Natural killer cell (primary cell): Measurements from ENCODE around the gene OSBPL6. TPM values are rescaled to one million over a fixed set of nuclear protein-coding genes. Genes with fewer than 3 reads are reported as not detected.
"Not testable (repeated sequence)": the region's sequence is repeated elsewhere in the genome, so short reads cannot be mapped to it uniquely, and the experiment has no call there.

Experiments
- ATAC-seq, 3 donors: fragments of 150-1000 bp in 2 of 3; fragments of 200-7000 bp in 1 of 3; cut with Tn5 transposase; 1 replicate in 1 of 3; 2 replicates in 2 of 3; pipeline ENCODE4 v1.10.0; 2021; ENCODE audit warnings: mild to moderate bottlenecking in 2 of 3, moderate library complexity in 2 of 3
- DNase-seq, 2 donors: peaks; one replicate each; pipeline versions ENCODE4 v3.0.0 to v3.0.0-alpha.2; 2013 to 2021; ENCODE audit warnings: mixed read lengths in 1 of 2
- H3K27ac ChIP-seq: one replicate; pipeline ENCODE4 v1.5.1; 2013; ENCODE audit warnings: mild to moderate bottlenecking, low read length
- H3K27me3 ChIP-seq: one replicate; pipeline ENCODE4 v1.6.1; 2013; ENCODE audit warnings: low read length; ENCODE audit not compliant: control insufficient read depth, insufficient read depth
- H3K36me3 ChIP-seq: one replicate; pipeline ENCODE4 v1.6.1; 2013; ENCODE audit warnings: low read length; ENCODE audit not compliant: control insufficient read depth, insufficient read depth
- H3K4me1 ChIP-seq: one replicate; pipeline ENCODE4 v1.6.1; 2013; ENCODE audit warnings: low read length; ENCODE audit not compliant: control insufficient read depth, insufficient read depth
- H3K4me3 ChIP-seq: one replicate; pipeline ENCODE4 v1.5.1; 2013; ENCODE audit warnings: low read length
- H3K9me3 ChIP-seq: one replicate; pipeline ENCODE4 v1.6.1; 2013; ENCODE audit warnings: low read length; ENCODE audit not compliant: control insufficient read depth, insufficient read depth
- H3K27ac Mint-ChIP-seq, 2 donors: one replicate each; pipeline ENCODE4 v1.8.0; 2022; ENCODE audit warnings: mild to moderate bottlenecking in 2 of 2, mixed read lengths in 2 of 2, moderate library complexity in 1 of 2
- H3K27me3 Mint-ChIP-seq, 2 donors: one replicate each; pipeline ENCODE4 v1.8.0; 2022; ENCODE audit warnings: low read depth in 2 of 2, mixed read lengths in 2 of 2
- H3K36me3 Mint-ChIP-seq: one replicate; pipeline ENCODE4 v1.8.0; 2022; ENCODE audit warnings: mixed read lengths
- H3K4me1 Mint-ChIP-seq, 2 donors: one replicate each; pipeline ENCODE4 v1.8.0; 2022; ENCODE audit warnings: mixed read lengths in 2 of 2
- H3K4me3 Mint-ChIP-seq: one replicate; pipeline ENCODE4 v1.8.0; 2022; ENCODE audit warnings: mild to moderate bottlenecking, moderate library complexity, mixed read lengths
- H3K9me3 Mint-ChIP-seq, 2 donors: one replicate each; pipeline ENCODE4 v1.8.0; 2022; ENCODE audit warnings: mixed read lengths in 2 of 2
- WGBS: methylation state at CpG from one replicate; pipeline ENCODE4 v1.1.7; 2013; ENCODE audit warnings: missing lambda C conversion rate; ENCODE audit not compliant: insufficient coverage; 5-methylcytosine and 5-hydroxymethylcytosine counted together
- intact Hi-C: fragments of 100-400 bp; cut with micrococcal nuclease; formaldehyde crosslinking; loops from one replicate; pipeline ENCODE4 v1.14.2; 2022
- total RNA-seq, 4 donors: library from RNA; stranded (reverse); fragments of 120-200 nt in 1 of 4; gene quantifications; one replicate each; pipeline versions ENCODE4 v1.2.3 to v1.2.4, GENCODE V29; 2013 to 2022
- TF ChIP-seq, protein P1 (sequence below): fragments of 200-600 bp; IDR thresholded peaks from one replicate; pipeline ENCODE4 v1.8.0; 2022; ENCODE audit warnings: antibody characterized with exemption

OSBPL6 gene
- total RNA-seq, 3 donors from 2014 or later (not counting 1 experiment from before 2014, with no cell fraction given) = not detected

DNA sequence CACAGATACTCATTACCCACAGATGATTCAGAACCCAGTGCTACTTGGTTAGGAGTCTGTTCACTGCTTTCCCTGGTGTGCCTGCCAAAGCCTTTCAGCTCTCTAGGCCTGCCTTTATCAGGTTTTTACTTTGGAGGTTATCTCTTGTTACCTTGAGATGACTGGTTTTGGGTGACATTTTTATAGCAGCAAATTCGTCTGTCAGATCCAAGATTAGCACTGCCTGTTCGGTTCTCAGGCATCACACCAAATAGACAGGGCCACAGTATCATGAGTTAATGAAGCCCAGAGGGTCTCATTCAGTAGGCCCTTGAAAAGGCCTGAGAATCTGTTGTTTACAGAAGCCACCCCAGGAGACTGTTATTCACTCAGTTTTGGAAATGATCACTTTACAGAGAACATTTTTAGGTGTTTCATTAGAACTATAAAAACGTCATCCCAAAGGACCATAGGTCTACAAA is 121.2 kb downstream of the OSBPL6 start:
- Histone ChIP-seq H3K4me3 (no peak overlapping the region), H3K27ac (no peak overlapping the region), H3K36me3 (no peaks in the 10 kb centered on the region), H3K27me3 (no peaks in the 10 kb centered on the region), H3K4me1 (no peaks in the 10 kb centered on the region), H3K9me3 (no peaks in the 10 kb centered on the region)
- no peak overlapping the region for H3K4me3 Mint-ChIP-seq
- no peak for ATAC-seq
- WGBS = 49% methylated on average over 3 of the region's 3 CpGs
- no peak for DNase-seq
- no peaks in the 10 kb centered on the region for H3K4me1 Mint-ChIP-seq
- H3K27ac Mint-ChIP-seq = no peak overlapping the region
- no peaks in the 10 kb centered on the region for H3K36me3 Mint-ChIP-seq
- intact Hi-C loops = no loop called here
- H3K27me3 Mint-ChIP-seq = peaks cover 10 to 22% of the 10 kb centered on the region in 2 donors
- H3K9me3 Mint-ChIP-seq = peaks cover 0 to 2% of the 10 kb centered on the region in 2 donors
- TF ChIP-seq, protein P1, sequence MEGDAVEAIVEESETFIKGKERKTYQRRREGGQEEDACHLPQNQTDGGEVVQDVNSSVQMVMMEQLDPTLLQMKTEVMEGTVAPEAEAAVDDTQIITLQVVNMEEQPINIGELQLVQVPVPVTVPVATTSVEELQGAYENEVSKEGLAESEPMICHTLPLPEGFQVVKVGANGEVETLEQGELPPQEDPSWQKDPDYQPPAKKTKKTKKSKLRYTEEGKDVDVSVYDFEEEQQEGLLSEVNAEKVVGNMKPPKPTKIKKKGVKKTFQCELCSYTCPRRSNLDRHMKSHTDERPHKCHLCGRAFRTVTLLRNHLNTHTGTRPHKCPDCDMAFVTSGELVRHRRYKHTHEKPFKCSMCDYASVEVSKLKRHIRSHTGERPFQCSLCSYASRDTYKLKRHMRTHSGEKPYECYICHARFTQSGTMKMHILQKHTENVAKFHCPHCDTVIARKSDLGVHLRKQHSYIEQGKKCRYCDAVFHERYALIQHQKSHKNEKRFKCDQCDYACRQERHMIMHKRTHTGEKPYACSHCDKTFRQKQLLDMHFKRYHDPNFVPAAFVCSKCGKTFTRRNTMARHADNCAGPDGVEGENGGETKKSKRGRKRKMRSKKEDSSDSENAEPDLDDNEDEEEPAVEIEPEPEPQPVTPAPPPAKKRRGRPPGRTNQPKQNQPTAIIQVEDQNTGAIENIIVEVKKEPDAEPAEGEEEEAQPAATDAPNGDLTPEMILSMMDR = no peak

DNA sequence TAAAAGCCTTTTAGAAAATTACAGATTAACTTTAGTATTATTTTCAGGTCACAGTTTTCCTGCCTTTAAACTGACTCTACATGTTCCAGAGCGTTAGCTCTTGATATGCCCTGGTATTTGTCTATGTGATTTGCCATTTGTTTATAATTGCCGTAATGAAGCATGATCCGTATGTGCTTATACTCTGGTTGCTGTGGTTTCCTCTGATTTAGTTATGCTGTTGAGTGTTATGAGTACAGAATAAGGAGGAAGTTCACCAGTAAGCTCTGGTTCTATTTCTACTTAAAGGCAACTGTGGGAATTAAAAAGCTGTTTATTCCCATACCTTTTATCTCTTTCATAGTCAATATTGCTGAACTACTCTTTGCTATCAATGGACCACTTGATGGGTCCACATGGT is 123.5 kb downstream of the OSBPL6 start:
- H3K27me3 Mint-ChIP-seq = peaks cover 8 to 35% of the 10 kb centered on the region in 2 donors
- ATAC-seq (no peak), DNase-seq (no peak)
- Histone ChIP-seq H3K9me3 (no peaks in the 10 kb centered on the region), H3K4me3 (no peak overlapping the region), H3K36me3 (no peaks in the 10 kb centered on the region), H3K27ac (no peak overlapping the region), H3K4me1 (no peaks in the 10 kb centered on the region), H3K27me3 (peaks cover 2% of the 10 kb centered on the region)
- no peak overlapping the region for H3K27ac Mint-ChIP-seq
- no peaks in the 10 kb centered on the region for H3K4me1 Mint-ChIP-seq
- H3K9me3 Mint-ChIP-seq = no peaks in the 10 kb centered on the region
- 8% methylated on average over 3 of the region's 3 CpGs for WGBS
- H3K36me3 Mint-ChIP-seq = no peaks in the 10 kb centered on the region
- no peak overlapping the region for H3K4me3 Mint-ChIP-seq
- TF ChIP-seq, protein P1 = no peak
- intact Hi-C loops = no loop called here

DNA sequence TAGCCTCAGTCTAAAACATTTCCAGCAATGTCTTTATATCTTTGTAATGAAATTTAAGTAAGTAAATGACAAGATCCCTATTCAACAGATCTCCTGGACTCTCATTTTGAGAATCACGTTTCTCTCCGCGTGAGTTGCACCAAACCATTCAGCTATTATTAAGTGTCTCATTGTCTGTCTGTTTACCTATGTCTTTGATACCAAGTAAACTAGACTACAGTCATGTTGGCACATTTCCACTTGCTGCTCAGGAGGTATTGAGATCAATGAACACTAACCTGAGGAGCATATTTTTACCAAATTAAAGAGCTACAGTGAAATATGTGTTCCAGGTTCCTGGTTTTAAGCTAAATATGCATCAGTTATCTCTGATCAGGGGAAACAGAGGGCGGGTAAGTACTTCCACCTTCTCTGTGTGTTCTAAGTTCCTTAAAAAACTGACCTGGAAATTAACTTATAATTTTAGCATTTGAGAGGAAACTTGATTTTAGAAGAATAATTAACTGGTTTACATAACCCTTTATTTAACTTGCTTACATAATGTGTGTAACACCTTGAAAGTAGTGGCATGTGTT is 125.8 kb downstream of the OSBPL6 start:
- Histone ChIP-seq H3K9me3 (no peaks in the 10 kb centered on the region), H3K27me3 (peaks cover 2% of the 10 kb centered on the region), H3K4me1 (no peaks in the 10 kb centered on the region), H3K27ac (no peak overlapping the region), H3K36me3 (no peaks in the 10 kb centered on the region), H3K4me3 (no peak overlapping the region)
- Mint-ChIP-seq H3K27me3 (peaks cover 16 to 51% of the 10 kb centered on the region in 2 donors), H3K9me3 (no peaks in the 10 kb centered on the region), H3K4me1 (no peaks in the 10 kb centered on the region), H3K36me3 (no peaks in the 10 kb centered on the region), H3K27ac (no peak overlapping the region), H3K4me3 (no peak overlapping the region)
- DNase-seq (no peak), ATAC-seq (no peak)
- TF ChIP-seq, protein P1 = no peak
- intact Hi-C loops = no loop called here
- WGBS = 43% methylated on average over 4 of the region's 4 CpGs

DNA sequence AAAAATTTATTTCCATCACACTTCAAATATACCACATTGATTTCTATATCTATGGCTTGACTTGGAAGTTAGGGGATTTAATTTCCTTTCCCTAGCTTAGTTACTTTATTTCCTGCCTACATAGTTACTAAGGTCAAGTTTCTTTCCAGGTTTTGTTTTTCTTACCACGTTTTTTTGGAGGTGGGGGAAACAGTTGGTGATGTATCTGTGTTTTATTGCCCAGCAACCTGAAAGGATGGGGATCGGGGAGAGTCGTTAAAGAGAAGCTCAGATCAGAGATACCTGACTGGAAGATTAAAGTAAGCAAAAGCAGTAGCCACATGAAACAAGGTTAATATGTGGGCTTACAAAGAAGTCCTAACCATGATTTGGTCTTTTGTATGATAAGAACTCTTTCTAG is 127.8 kb downstream of the OSBPL6 start:
- no peak overlapping the region for H3K27ac Mint-ChIP-seq
- no peaks in the 10 kb centered on the region for H3K4me1 Mint-ChIP-seq
- DNase-seq (no peak), ATAC-seq (no peak)
- H3K36me3 ChIP-seq = no peaks in the 10 kb centered on the region
- 44% methylated on average over 3 of the region's 3 CpGs for WGBS
- H3K27ac ChIP-seq = no peak overlapping the region
- H3K4me1 ChIP-seq = no peaks in the 10 kb centered on the region
- H3K9me3 ChIP-seq = no peaks in the 10 kb centered on the region
- no peaks in the 10 kb centered on the region for H3K9me3 Mint-ChIP-seq
- peaks cover 16 to 55% of the 10 kb centered on the region in 2 donors for H3K27me3 Mint-ChIP-seq
- no peaks in the 10 kb centered on the region for H3K36me3 Mint-ChIP-seq
- H3K4me3 ChIP-seq = no peak overlapping the region
- peaks cover 2% of the 10 kb centered on the region for H3K27me3 ChIP-seq
- H3K4me3 Mint-ChIP-seq = no peak overlapping the region
- intact Hi-C loops = no loop called here
- TF ChIP-seq, protein P1 = no peak

DNA sequence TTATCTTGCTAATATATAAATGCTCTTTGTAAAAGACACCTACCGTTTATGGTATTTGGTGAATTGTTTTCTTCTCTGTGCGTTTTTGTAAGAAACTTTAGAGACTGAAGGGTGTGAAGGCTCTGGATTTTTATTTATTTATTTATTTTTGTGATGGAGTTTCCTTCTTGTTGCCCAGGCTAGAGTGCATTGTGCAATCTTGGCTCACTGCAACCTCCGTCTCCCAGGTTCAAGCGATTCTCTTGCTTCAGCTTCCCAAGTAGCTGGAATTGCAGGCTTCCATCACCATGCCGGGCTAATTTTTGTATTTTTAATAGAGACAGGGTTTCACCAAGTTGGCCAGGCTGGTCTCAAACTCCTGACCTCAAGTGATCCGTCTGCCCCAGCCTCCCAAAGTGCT is 129.0 kb downstream of the OSBPL6 start:
- H3K9me3 Mint-ChIP-seq, H3K9me3 ChIP-seq, H3K36me3 ChIP-seq, H3K27ac Mint-ChIP-seq, H3K27me3 ChIP-seq, H3K4me1 ChIP-seq, H3K4me3 ChIP-seq, H3K4me3 Mint-ChIP-seq, H3K4me1 Mint-ChIP-seq, H3K36me3 Mint-ChIP-seq, intact Hi-C loops, H3K27ac ChIP-seq, ATAC-seq, DNase-seq: not testable (repeated sequence)
- WGBS = 89% methylated on average over 4 of the region's 6 CpGs
- peaks cover 16 to 51% of the 10 kb centered on the region in 2 donors for H3K27me3 Mint-ChIP-seq
